LNCAP (cell line): ENCODE data around the gene SRCAP.

ENCODE experiments used
- CTCF ChIP-seq: fragments of 450-650 bp; IDR thresholded peaks from 2 replicates; pipeline ENCODE4 v1.5.1; 2017; ENCODE audit warnings: mild to moderate bottlenecking

The SRCAP gene

GRCh38 chr16:30783280-30784109 lies 84.5 kb downstream of the SRCAP start:
- TF ChIP-seq CTCF, result no peak

GRCh38 chr16:30784215-30784614 lies 85.2 kb downstream of the SRCAP start:
- TF ChIP-seq CTCF, result no peak

- TF ChIP-seq CTCF, result no peak
These were observed 86.4 kb downstream of the SRCAP start for GRCh38 chr16:30785126-30786106.

GRCh38 chr16:30786115-30786935 lies 87.4 kb downstream of the SRCAP start:
- TF ChIP-seq CTCF, result no peak

- no peak for TF ChIP-seq CTCF
These were observed 88.1 kb downstream of the SRCAP start, which contains the start of gene ZNF629 for GRCh38 chr16:30786936-30787612. Gene ZNF629, minus strand, starts transcription at chr16:30787205. Its CDS starts 2,723 bp downstream, at chr16:30784482.

GRCh38 chr16:30787613-30788378 lies 88.8 kb downstream of the SRCAP start:
- TF ChIP-seq CTCF, result no peak
